HuH-7.5 (cell line): ENCODE measurements around the gene ABCA8.
"Not testable (repeated sequence)": the region's sequence is repeated elsewhere in the genome, so short reads cannot be mapped to it uniquely, and the experiment has no call there.

Source experiments
- DNase-seq: peaks from one replicate; pipeline ENCODE4 v3.0.0; 2011; ENCODE audit warnings: low spot score

Gene ABCA8

DNA sequence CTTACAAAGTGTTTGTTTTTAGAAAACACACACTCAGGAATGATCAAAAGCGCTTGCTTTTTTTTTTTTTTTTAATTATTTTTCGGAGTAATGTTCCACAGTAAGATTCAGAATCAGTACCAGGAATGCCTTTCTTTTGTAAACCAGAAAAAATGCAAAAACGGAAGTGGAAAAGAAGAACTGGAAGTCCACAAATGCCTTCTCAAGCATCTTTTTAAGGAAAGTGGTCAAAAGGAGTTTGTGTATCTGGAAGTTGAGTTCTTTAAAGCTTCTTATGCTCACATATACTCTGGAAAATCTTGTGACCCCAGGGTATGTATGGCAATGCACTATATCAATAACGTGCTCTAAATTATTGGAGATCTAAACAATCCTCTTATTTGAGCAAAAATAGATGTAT lies 126.0 kb downstream of the ABCA8 start:
- no peak for DNase-seq

- no peak for DNase-seq
Observed at GRCh38 chr17:68824707-68825106, 130.5 kb downstream of the ABCA8 start.

- not testable (repeated sequence) for DNase-seq
Observed at GRCh38 chr17:68824185-68824584, 131.0 kb downstream of the ABCA8 start.

- DNase-seq = no peak
Observed at GRCh38 chr17:68822719-68823289, 132.4 kb downstream of the ABCA8 start.

GRCh38 chr17:68821860-68822696 lies 133.1 kb downstream of the ABCA8 start:
- DNase-seq = no peak

- peak; percentile 31 for DNase-seq
Observed at GRCh38 chr17:68820825-68821481, 134.2 kb downstream of the ABCA8 start.

DNA sequence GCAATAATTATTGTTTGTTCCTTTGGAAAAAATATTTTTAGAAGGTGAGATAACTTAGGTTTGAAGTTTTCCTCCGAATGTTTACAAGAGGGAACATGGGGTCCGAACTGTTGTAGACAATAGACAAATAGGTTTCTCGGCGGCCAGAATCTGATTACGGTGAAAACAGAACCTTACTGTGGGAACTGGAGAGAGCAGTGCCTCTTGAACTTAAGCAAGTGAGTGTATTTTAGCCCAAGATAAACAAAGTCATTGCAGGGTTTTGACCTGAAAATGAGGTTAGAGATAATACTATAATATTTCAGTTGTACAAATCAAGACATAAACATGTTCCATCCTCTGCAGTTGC lies 134.7 kb downstream of the ABCA8 start:
- no peak for DNase-seq

GRCh38 chr17:68819465-68819864 lies 135.7 kb downstream of the ABCA8 start:
- no peak for DNase-seq
